Measurements from ENCODE around the gene NPM3. TPM values are rescaled to one million over a fixed set of nuclear protein-coding genes. Genes with fewer than 3 reads are reported as not detected.
"Not testable (repeated sequence)": the region's sequence is repeated elsewhere in the genome, so short reads cannot be mapped to it uniquely, and the experiment has no call there.

The NPM3 gene
- total and polyA plus RNA-seq, 2 of the 8 experiments (the other 6 are each of a cell fraction or from before 2014, with no cell fraction given), result 127 to 175 TPM

DNA sequence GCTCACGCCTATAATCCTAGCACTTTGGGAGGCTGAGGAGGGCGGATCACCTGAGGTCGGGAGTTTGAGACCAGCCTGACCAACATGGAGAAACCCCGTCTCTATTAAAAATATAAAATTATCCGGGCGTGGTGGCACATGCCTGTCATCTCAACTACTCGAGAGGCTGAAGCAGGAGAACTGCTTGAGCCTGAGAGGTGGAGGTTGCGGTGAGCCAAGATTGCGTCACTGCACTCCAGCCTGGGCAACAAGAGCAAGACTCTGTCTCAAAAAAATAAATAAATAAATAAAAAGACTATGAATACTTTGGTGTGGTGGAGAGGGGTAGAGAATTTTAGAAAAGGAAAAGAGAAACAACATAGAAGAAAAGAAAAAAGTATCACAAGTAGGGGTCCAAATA is 6.0 kb upstream of the NPM3 start:
- H3K36me3 ChIP-seq (ENCODE audit: control insufficient read depth in 2 of 4, insufficient read depth in 4 of 4, low read length in 3 of 4), result peaks cover 26 to 80% (median 64%) of the 10 kb centered on the region in 4 experiments
- FAIRE-seq, result not testable (repeated sequence)

More for the DNA sequence above, 6.0 kb upstream of the NPM3 start:
- H3K27me3 ChIP-seq (replicated peaks in 1 of 4; ENCODE audit: control insufficient read depth in 3 of 4, extremely low read depth in 1 of 4, insufficient read depth in 3 of 4, low read length in 3 of 4); H2BK5ac ChIP-seq (ENCODE audit: low read depth, low read length); H3K9ac ChIP-seq (replicated peaks in 1 of 4; ENCODE audit: extremely low read depth in 1 of 4, low read depth in 3 of 4, low read length in 3 of 4); H3K9me3 ChIP-seq (ENCODE audit: insufficient read depth in 2 of 2, low read depth in 1 of 2, low read length in 1 of 2); H2AK5ac ChIP-seq (ENCODE audit: low read depth, low read length); H4K8ac ChIP-seq (ENCODE audit: extremely low read depth, insufficient read depth, low read length); H3K14ac ChIP-seq (ENCODE audit: insufficient read length); H4K91ac ChIP-seq (replicated peaks; ENCODE audit: insufficient read length, low read length); H3K23me2 ChIP-seq (ENCODE audit: low read depth, low read length); H3K79me2 ChIP-seq (ENCODE audit: control insufficient read depth in 1 of 2, insufficient read depth in 2 of 2, low read length in 2 of 2); H3K18ac ChIP-seq (ENCODE audit: extremely low read depth, low read length); H3K4ac ChIP-seq (replicated peaks; ENCODE audit: insufficient read length, low read depth, low read length); H3K23ac ChIP-seq (ENCODE audit: insufficient read length); H2AFZ ChIP-seq (ENCODE audit: low read length); H4K20me1 ChIP-seq (replicated peaks in 1 of 2; ENCODE audit: control insufficient read depth in 1 of 2, insufficient read depth in 2 of 2, low read length in 2 of 2); H3K4me1 ChIP-seq (replicated peaks in 1 of 4; ENCODE audit: control insufficient read depth in 3 of 4, insufficient read depth in 4 of 4, low read length in 3 of 4); H2BK15ac ChIP-seq (ENCODE audit: low read length); H3K56ac ChIP-seq (replicated peaks; ENCODE audit: insufficient read length, low read depth, low read length); H2BK120ac ChIP-seq (replicated peaks; ENCODE audit: low read depth, low read length); H3K27ac ChIP-seq (ENCODE audit: low read depth, low read length); H2BK20ac ChIP-seq (ENCODE audit: low read length); H2BK12ac ChIP-seq (ENCODE audit: low read depth, low read length); DNase-seq (ENCODE audit: low read depth in 1 of 2, low spot score in 2 of 2); H3K4me2 ChIP-seq (ENCODE audit: insufficient read depth in 1 of 2, low read depth in 2 of 2, low read length in 2 of 2); H4K5ac ChIP-seq (ENCODE audit: insufficient read length, low read depth, low read length); H3K4me3 ChIP-seq (ENCODE audit: extremely low read depth in 1 of 4, insufficient read depth in 2 of 4, low read depth in 3 of 4, low read length in 4 of 4); POLR2A ChIA-PET (ENCODE audit: partially characterized antibody); H3K79me1 ChIP-seq (ENCODE audit: low read depth, low read length): not testable (repeated sequence)
- CTCF ChIA-PET (ENCODE audit: partially characterized antibody), result interaction anchor here (0.9 to 1.2 kb wide), 2 partner anchors 8 to 18 kb away, joined by 3 read pairs; no protein-coding TSS in a partner anchor
- WGBS, 2 experiments (ENCODE audit: extremely low coverage in 1 of 2, insufficient coverage in 1 of 2, insufficient read length in 1 of 2, insufficient replicate concordance in 2 of 2, low coverage in 1 of 2, low lambda C conversion rate in 2 of 2, missing lambda C conversion rate in 1 of 2), result 94% methylated on average over 9 of the region's 9 CpGs; no CpG with 5 or more reads in 1 of the 2 experiments

All from H1 (cell line).